Aorta (tissue), 5 donors: ENCODE measurements around the gene TPSD1. TPM values are rescaled to one million over a fixed set of nuclear protein-coding genes. Genes with fewer than 3 reads are reported as not detected.
A peak's percentile ranks its signal among the peaks of the same experiment; 100 is the strongest.

Experiments used
- ATAC-seq: fragments of 200-7000 bp; cut with Tn5 transposase; one replicate; pipeline ENCODE4 v1.9.1; 2022; ENCODE audit warnings: moderate library complexity; ENCODE audit not compliant: low FRiP score
- DNase-seq, 2 donors: peaks; one replicate each; pipeline ENCODE4 v3.0.0-alpha.2; 2020
- H3K27ac ChIP-seq, 2 donors: one replicate each; pipeline ENCODE4 v1.5.1; 2013; ENCODE audit warnings: low read length in 2 of 2, mild to moderate bottlenecking in 2 of 2, moderate library complexity in 2 of 2, control low read depth in 1 of 2, inconsistent platforms in 1 of 2, low read depth in 1 of 2
- H3K27me3 ChIP-seq, 2 donors: one replicate each; pipeline ENCODE4 v1.6.1; 2013; ENCODE audit warnings: control low read depth in 1 of 2, low read length in 1 of 2, mild to moderate bottlenecking in 1 of 2, moderate library complexity in 1 of 2; ENCODE audit not compliant: insufficient read depth in 2 of 2, control insufficient read depth in 1 of 2
- H3K36me3 ChIP-seq, 2 donors: one replicate each; pipeline ENCODE4 v1.6.1; 2013; ENCODE audit warnings: control low read depth in 1 of 2, low read length in 1 of 2, mild to moderate bottlenecking in 1 of 2; ENCODE audit not compliant: insufficient read depth in 2 of 2, control insufficient read depth in 1 of 2
- H3K4me1 ChIP-seq, 2 donors: one replicate each; pipeline ENCODE4 v1.6.1; 2013; ENCODE audit warnings: low read length in 2 of 2, control low read depth in 1 of 2, mild to moderate bottlenecking in 1 of 2, moderate library complexity in 1 of 2; ENCODE audit not compliant: insufficient read depth in 2 of 2, control insufficient read depth in 1 of 2
- H3K4me3 ChIP-seq, 2 donors: one replicate each; pipeline ENCODE4 v1.5.1; 2013; ENCODE audit warnings: low read length in 2 of 2, control low read depth in 1 of 2, mild to moderate bottlenecking in 1 of 2
- H3K9me3 ChIP-seq: one replicate; pipeline ENCODE4 v1.6.1; 2013; ENCODE audit warnings: mild to moderate bottlenecking, low read length; ENCODE audit not compliant: control insufficient read depth
- WGBS, 2 donors: extraction: QIAGEN DNeasy Blood & Tissue Kit; methylation state at CpG; one replicate each; pipeline ENCODE4 v1.1.7; 2013; 5-methylcytosine and 5-hydroxymethylcytosine counted together
- intact Hi-C, 2 donors: fragments of 100-400 bp; cut with DNase I; formaldehyde crosslinking; loops; one replicate each; pipeline versions ENCODE4 v1.14.2 to v1.15.0; 2022
- polyA plus RNA-seq, 2 donors: library from polyadenylated mRNA; stranded (reverse); fragments of 200-250 nt; gene quantifications; one replicate each; pipeline ENCODE4 v1.2.3, GENCODE V29; 2013
- total RNA-seq, 2 donors: library from RNA; stranded (reverse); fragmentation: NEBNext Ultra II Directional; extraction: Animal tissue kit (Norgen Biotek cat#: 25700); gene quantifications; one replicate each; pipeline ENCODE4 v1.2.1, GENCODE V29; 2021
- donor health status: healthy with polysubstance abuse.
- donor health status: Bipolar disorder and iron deficiency.
- donor health status: DM: no; HTN: no; CAD: no.
- donor health status: DM: no; HTN: no; CAD: no.
- donor health status: DM: yes; HTN: yes; CAD: no.

Gene TPSD1
- total and polyA plus RNA-seq, 4 donors: 0.38 TPM; not detected in 3

DNA sequence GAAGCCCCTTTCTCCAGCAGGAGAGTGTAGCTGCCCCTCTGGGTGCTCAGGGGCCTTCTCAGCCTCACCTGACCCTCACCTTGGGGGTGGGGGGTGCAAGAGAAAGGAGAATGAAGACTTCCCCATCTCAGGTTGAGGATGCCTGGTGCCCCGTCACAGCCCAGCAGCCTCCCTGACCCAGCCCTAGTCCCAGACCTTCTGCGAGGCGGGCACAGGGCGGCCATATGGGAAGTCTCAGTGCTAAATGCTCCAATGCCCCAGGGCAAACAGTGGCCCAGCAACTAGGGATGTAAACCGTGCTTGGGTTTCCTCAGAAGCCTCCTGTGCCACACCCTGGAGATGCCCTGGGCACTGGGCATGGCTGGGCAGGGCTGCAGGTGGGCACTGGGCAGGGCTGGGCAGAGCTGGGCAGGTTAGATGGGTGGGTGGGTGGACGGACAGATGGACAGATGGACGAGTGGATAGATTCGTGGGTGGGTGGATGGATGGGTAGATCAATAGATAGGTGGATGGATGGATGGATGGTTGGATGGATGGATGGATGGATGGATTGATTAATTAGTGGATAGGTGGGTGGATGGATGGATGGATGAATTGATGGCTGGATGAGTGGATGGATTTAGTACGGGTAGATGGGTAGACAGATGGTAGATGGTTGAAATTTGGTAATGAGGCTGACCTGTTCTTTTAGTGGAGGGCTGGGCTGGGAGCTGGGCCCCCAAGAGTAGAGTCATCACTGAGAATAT is 16.8 kb downstream of the TPSD1 start:
- WGBS, 2 donors: 61 to 63% methylated on average over 9 of the region's 9 CpGs
- no peaks in the 10 kb centered on the region for H3K4me1 ChIP-seq
- no peaks in the 10 kb centered on the region for H3K36me3 ChIP-seq
- H3K27ac ChIP-seq: no peak overlapping the region
- no peak for DNase-seq
- H3K4me3 ChIP-seq: no peak overlapping the region
- no peak for ATAC-seq
- no peaks in the 10 kb centered on the region for H3K9me3 ChIP-seq
- intact Hi-C loops: no loop called here
- no peaks in the 10 kb centered on the region for H3K27me3 ChIP-seq

GRCh38 chr16:1273816-1274215 is 17.9 kb downstream of the TPSD1 start:
- DNase-seq: no peak
- Histone ChIP-seq H3K36me3 (no peaks in the 10 kb centered on the region), H3K27me3 (no peaks in the 10 kb centered on the region), H3K4me3 (no peak overlapping the region), H3K9me3 (no peaks in the 10 kb centered on the region), H3K27ac (no peak overlapping the region), H3K4me1 (no peaks in the 10 kb centered on the region)
- WGBS, 2 donors: 92 to 94% methylated on average over 15 of the region's 15 CpGs
- intact Hi-C loops: no loop called here
- no peak for ATAC-seq

DNA sequence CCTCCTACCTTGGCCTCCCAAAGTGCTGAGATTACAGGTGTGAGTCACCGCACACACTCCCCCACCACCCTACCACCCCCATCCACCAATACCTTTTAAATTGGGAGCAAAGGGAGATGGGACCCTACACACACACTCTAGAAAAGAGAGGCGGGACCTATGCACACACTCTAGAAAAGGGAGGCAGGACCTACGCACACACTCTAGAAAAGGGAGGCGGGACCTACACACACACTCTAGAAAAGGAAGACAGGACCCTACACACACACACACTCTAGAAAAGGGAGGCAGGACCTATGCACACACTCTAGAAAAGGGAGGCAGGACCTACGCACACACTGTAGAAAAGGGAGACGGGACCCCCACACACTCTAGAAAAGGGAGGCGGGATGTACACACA is 18.9 kb downstream of the TPSD1 start:
- WGBS, 2 donors: 93 to 95% methylated on average over 7 of the region's 7 CpGs
- intact Hi-C loops: no loop called here
- DNase-seq: no peak

DNA sequence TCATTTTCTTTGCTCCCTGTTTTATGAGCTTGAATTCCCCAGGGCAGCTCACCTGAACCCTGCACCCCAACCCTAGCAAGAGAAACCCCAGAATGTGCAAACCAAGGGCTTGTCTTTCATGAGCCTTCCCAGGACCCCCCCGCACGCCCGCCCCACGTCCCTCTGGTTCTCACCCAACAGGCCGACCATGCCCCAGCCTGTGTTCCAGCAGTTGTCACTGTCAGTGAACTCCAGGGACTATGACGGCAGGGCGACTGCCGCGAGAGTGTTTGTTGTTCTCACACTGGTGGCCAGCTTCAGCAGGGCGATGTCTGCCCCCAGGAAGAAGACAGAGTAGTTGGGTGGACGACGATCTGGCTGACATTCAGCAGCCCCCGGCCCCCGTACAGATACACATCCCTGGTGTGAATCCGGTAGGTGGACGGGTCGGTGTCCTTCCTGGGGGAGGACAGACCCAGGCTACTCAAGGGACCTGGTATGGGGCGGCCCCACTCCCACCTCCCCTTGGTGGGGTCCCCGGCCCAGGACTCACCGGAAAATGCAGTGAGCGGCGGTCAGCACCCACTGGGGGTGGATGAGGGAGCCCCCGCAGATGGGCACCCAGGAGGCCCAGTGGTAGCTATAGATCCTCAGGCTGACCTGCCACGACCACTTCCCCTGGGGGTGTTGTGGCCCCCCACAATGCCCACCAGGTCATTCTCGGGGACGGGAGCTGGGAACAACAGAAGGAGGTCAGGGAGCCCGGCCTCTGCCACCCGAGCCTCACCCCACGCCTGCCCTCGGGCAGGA is 20.1 kb downstream of the TPSD1 start:
- DNase-seq (peak in 1 of 2 donors; percentile 76), ATAC-seq (no peak)
- H3K4me1 ChIP-seq: no peaks in the 10 kb centered on the region
- H3K27ac ChIP-seq: no peak overlapping the region
- WGBS, 2 donors: 52 to 57% methylated on average over 27 to 30 of the region's 30 CpGs
- no peaks in the 10 kb centered on the region for H3K9me3 ChIP-seq
- no peaks in the 10 kb centered on the region for H3K27me3 ChIP-seq
- H3K36me3 ChIP-seq: no peaks in the 10 kb centered on the region
- intact Hi-C loops: no loop called here
- no peak overlapping the region for H3K4me3 ChIP-seq

More for the DNA sequence above, 18.9 kb downstream of the TPSD1 start:
- H3K27ac ChIP-seq: no peak overlapping the region
- ATAC-seq: no peak
- H3K4me1 ChIP-seq: no peaks in the 10 kb centered on the region
- H3K27me3 ChIP-seq: no peaks in the 10 kb centered on the region
- no peaks in the 10 kb centered on the region for H3K9me3 ChIP-seq
- no peak overlapping the region for H3K4me3 ChIP-seq
- H3K36me3 ChIP-seq: no peaks in the 10 kb centered on the region

GRCh38 chr16:1276580-1276878 is 20.7 kb downstream of the TPSD1 start:
- intact Hi-C loops: no loop called here
- 77 to 82% methylated on average over 12 to 14 of the region's 14 CpGs for WGBS, 2 donors
- no peaks in the 10 kb centered on the region for H3K36me3 ChIP-seq
- DNase-seq (no peak), ATAC-seq (no peak)
- no peaks in the 10 kb centered on the region for H3K27me3 ChIP-seq
- H3K4me1 ChIP-seq: no peaks in the 10 kb centered on the region
- no peak overlapping the region for H3K27ac ChIP-seq
- H3K9me3 ChIP-seq: no peaks in the 10 kb centered on the region
- no peak overlapping the region for H3K4me3 ChIP-seq

DNA sequence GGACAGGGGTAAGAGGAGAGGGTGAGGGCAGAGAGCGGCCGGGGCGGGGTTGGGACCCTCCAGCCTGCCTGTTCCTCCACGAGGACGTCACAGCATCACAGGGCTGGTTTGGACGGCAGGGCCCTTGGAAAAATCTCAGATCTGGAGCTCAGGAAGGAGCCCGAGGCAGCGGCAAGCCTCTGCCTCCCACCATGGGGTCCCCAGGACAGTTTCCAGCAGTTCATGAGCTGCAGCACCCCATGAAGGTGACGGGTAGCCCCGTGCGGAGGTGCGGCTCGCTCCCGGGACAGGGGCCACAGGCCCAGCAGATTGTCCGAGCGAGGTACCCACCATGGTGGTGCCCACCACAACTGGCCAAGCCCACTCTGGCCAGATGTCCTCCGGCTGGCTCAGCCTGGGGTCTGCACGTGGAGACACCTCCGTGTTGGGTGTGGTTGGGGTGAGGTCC is 21.3 kb downstream of the TPSD1 start:
- H3K4me1 ChIP-seq: no peaks in the 10 kb centered on the region
- no peaks in the 10 kb centered on the region for H3K9me3 ChIP-seq
- no peak overlapping the region for H3K27ac ChIP-seq
- ATAC-seq (peak; percentile 6), DNase-seq (peak in 1 of 2 donors; percentile 63)
- no peak overlapping the region for H3K4me3 ChIP-seq
- 75 to 76% methylated on average over 19 of the region's 19 CpGs for WGBS, 2 donors
- intact Hi-C loops: no loop called here
- no peaks in the 10 kb centered on the region for H3K36me3 ChIP-seq
- no peaks in the 10 kb centered on the region for H3K27me3 ChIP-seq

- Histone ChIP-seq H3K4me1 (no peaks in the 10 kb centered on the region), H3K4me3 (no peak overlapping the region), H3K36me3 (no peaks in the 10 kb centered on the region), H3K27me3 (no peaks in the 10 kb centered on the region), H3K9me3 (no peaks in the 10 kb centered on the region), H3K27ac (no peak overlapping the region)
- ATAC-seq (no peak), DNase-seq (no peak)
- intact Hi-C loops: no loop called here
- 32 to 37% methylated on average over 19 to 21 of the region's 21 CpGs for WGBS, 2 donors
Measured at GRCh38 chr16:1277617-1278282, 21.9 kb downstream of the TPSD1 start.

GRCh38 chr16:1278477-1278876 is 22.6 kb downstream of the TPSD1 start:
- WGBS, 2 donors: 15 to 20% methylated on average over 18 of the region's 18 CpGs
- no peaks in the 10 kb centered on the region for H3K36me3 ChIP-seq
- H3K4me3 ChIP-seq: no peak overlapping the region
- no peak for ATAC-seq
- intact Hi-C loops: no loop called here
- DNase-seq: no peak
- H3K27me3 ChIP-seq: no peaks in the 10 kb centered on the region
- no peaks in the 10 kb centered on the region for H3K9me3 ChIP-seq
- no peak overlapping the region for H3K27ac ChIP-seq
- H3K4me1 ChIP-seq: no peaks in the 10 kb centered on the region
